ENCODE data around the gene TMEM30A. TPM values are rescaled to one million over a fixed set of nuclear protein-coding genes. Genes with fewer than 3 reads are reported as not detected.

Gene TMEM30A
- total and polyA plus RNA-seq, 2 donors (not counting 3 experiments of a cell fraction or from before 2014, with no cell fraction given), result 42.2 to 197 TPM

- no TSS peak for BruUV-seq (replicated peaks)
- CTCF ChIA-PET, result interaction anchor here (1.2 kb wide), 1 partner anchor 18 kb away, joined by 3 read pairs; no protein-coding TSS in a partner anchor
These were observed 17.7 kb upstream of the TMEM30A start for GRCh38 chr6:75302280-75302679.

More at GRCh38 chr6:75302280-75302679, 17.7 kb upstream of the TMEM30A start:
- POLR2A ChIA-PET, result no interaction called here
- dilution Hi-C loops (cut with MboI; ENCODE audit: extremely low pct_ligation_motif_present, low sequenced_read_pairs) (loop anchor here (25.0 kb wide), 1 partner anchor 235 kb away; no protein-coding TSS in a partner anchor), intact Hi-C loops (cut with micrococcal nuclease) (no loop called here)
- H3K4me1 ChIP-seq (ENCODE audit: control insufficient read depth, extremely low read depth, insufficient read depth, low read length), result peaks cover 3% of the 10 kb centered on the region
- H4K20me1 ChIP-seq (replicated peaks; ENCODE audit: control insufficient read depth, extremely low read depth, insufficient read depth, low read length), result no peaks in the 10 kb centered on the region
- no peak overlapping the region for H3K9ac ChIP-seq (replicated peaks; ENCODE audit: extremely low read depth, insufficient read depth, low read length)
- DNase-seq (ENCODE audit: low read depth, low spot score), result no peak
- no peaks in the 10 kb centered on the region for H3K27me3 ChIP-seq (ENCODE audit: control insufficient read depth in 2 of 2, insufficient read depth in 2 of 2, low read length in 2 of 2)
- H2AFZ ChIP-seq (ENCODE audit: low read depth, low read length), result no peak overlapping the region
- no peak overlapping the region for H3K4me2 ChIP-seq (ENCODE audit: insufficient read depth, low read length)
- TF ChIP-seq POLR2A (IDR thresholded peaks at IDR 0.05; ENCODE audit: low read depth, low read length) (no peak), POLR2AphosphoS5 (IDR thresholded peaks at IDR 0.05; ENCODE audit: insufficient read depth, low read depth, low read length) (no peak), EZH2 (IDR thresholded peaks at IDR 0.05; ENCODE audit: borderline replicate concordance, low read depth, low read length, severe bottlenecking) (no peak), FOS (IDR thresholded peaks at IDR 0.05; ENCODE audit: borderline replicate concordance, insufficient read depth, low read length) (no peak), MAX (IDR thresholded peaks at IDR 0.05; ENCODE audit: insufficient read depth, insufficient read length) (no peak), GATA2 (IDR thresholded peaks at IDR 0.05; ENCODE audit: insufficient read depth, insufficient read length, low read depth, low read length) (no peak), JUN (IDR thresholded peaks at IDR 0.05; ENCODE audit: borderline replicate concordance, insufficient read depth, insufficient read length, low read depth) (no peak), MYC (IDR thresholded peaks at IDR 0.05; ENCODE audit: low read depth, low read length) (no peak)
- TF ChIP-seq, protein P1, sequence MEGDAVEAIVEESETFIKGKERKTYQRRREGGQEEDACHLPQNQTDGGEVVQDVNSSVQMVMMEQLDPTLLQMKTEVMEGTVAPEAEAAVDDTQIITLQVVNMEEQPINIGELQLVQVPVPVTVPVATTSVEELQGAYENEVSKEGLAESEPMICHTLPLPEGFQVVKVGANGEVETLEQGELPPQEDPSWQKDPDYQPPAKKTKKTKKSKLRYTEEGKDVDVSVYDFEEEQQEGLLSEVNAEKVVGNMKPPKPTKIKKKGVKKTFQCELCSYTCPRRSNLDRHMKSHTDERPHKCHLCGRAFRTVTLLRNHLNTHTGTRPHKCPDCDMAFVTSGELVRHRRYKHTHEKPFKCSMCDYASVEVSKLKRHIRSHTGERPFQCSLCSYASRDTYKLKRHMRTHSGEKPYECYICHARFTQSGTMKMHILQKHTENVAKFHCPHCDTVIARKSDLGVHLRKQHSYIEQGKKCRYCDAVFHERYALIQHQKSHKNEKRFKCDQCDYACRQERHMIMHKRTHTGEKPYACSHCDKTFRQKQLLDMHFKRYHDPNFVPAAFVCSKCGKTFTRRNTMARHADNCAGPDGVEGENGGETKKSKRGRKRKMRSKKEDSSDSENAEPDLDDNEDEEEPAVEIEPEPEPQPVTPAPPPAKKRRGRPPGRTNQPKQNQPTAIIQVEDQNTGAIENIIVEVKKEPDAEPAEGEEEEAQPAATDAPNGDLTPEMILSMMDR (IDR thresholded peaks at IDR 0.05; ENCODE audit: extremely low read depth in 1 of 2, insufficient read depth in 1 of 2, low read depth in 1 of 2, low read length in 2 of 2), result no peak
- H3K79me2 ChIP-seq (ENCODE audit: control insufficient read depth, insufficient read depth, low read length), result no peaks in the 10 kb centered on the region
- H3K4me3 ChIP-seq (replicated peaks in 1 of 3; ENCODE audit: insufficient read depth in 1 of 3, low read depth in 1 of 3, low read length in 3 of 3), result no peak overlapping the region
- H3K9me1 ChIP-seq (replicated peaks; ENCODE audit: control insufficient read depth, extremely low read depth, insufficient read depth, low read length), result no peaks in the 10 kb centered on the region
- H3K9me3 ChIP-seq (replicated peaks; ENCODE audit: control insufficient read depth, insufficient read depth, low read length), result no peaks in the 10 kb centered on the region
- no peaks in the 10 kb centered on the region for H3K36me3 ChIP-seq (ENCODE audit: control insufficient read depth in 2 of 2, extremely low read depth in 1 of 2, insufficient read depth in 2 of 2, low read length in 2 of 2)
- no peak for FAIRE-seq
- no peak overlapping the region for H3K27ac ChIP-seq (ENCODE audit: insufficient read depth, low read depth, low read length)

Measured in endothelial cell of umbilical vein (primary cell).